Neural progenitor cell (in vitro differentiated cells): Measurements from ENCODE around the gene SLC11A1. TPM values are rescaled to one million over a fixed set of nuclear protein-coding genes. Genes with fewer than 3 reads are reported as not detected.

ENCODE experiments used
- DNase-seq: peaks from one replicate; pipeline ENCODE4 v3.0.0-alpha.2; 2016; ENCODE audit warnings: low spot score
- H2AFZ ChIP-seq: fragments of 200-600 bp; sonication (generic); replicated peaks from 2 replicates; pipeline ENCODE4 v1.6.1; 2016; ENCODE audit warnings: antibody characterized with exemption
- H3F3A ChIP-seq: fragments of 200-600 bp; sonication (generic); 2 replicates; pipeline ENCODE4 v1.6.1; 2016; ENCODE audit warnings: antibody characterized with exemption, low read depth
- H3K27ac ChIP-seq: fragments of 200-600 bp; sonication (generic); 2 replicates; pipeline ENCODE4 v1.5.1; 2016; ENCODE audit warnings: mild to moderate bottlenecking
- H3K27me3 ChIP-seq: fragments of 200-600 bp; sonication (generic); 2 replicates; pipeline ENCODE4 v1.6.1; 2016; ENCODE audit warnings: mild to moderate bottlenecking, moderate library complexity
- H3K36me3 ChIP-seq: fragments of 200-600 bp; sonication (generic); 2 replicates; pipeline ENCODE4 v1.5.1; 2016
- H3K4me1 ChIP-seq: fragments of 200-600 bp; sonication (generic); 2 replicates; pipeline ENCODE4 v1.6.1; 2016; ENCODE audit warnings: mixed run types
- H3K4me2 ChIP-seq: fragments of 200-600 bp; sonication (generic); 2 replicates; pipeline ENCODE4 v1.6.1; 2016
- H3K4me3 ChIP-seq: fragments of 200-600 bp; sonication (generic); 2 replicates; pipeline ENCODE4 v1.5.1; 2016
- H3K79me2 ChIP-seq: fragments of 200-600 bp; sonication (generic); 2 replicates; pipeline ENCODE4 v1.6.1; 2016; ENCODE audit warnings: low read depth
- H3K9ac ChIP-seq: fragments of 200-600 bp; sonication (generic); 2 replicates; pipeline ENCODE4 v1.6.1; 2016
- H3K9me3 ChIP-seq: fragments of 200-600 bp; sonication (generic); 2 replicates; pipeline ENCODE4 v1.5.1; 2016; ENCODE audit warnings: low read depth
- H4K20me1 ChIP-seq: fragments of 200-600 bp; sonication (generic); 2 replicates; pipeline ENCODE4 v1.6.1; 2016; ENCODE audit warnings: low read depth
- H3K27ac Mint-ChIP-seq: 3 replicates; pipeline ENCODE4 v1.8.0; 2021; ENCODE audit warnings: mixed read lengths
- H3K27me3 Mint-ChIP-seq: 2 replicates; pipeline ENCODE4 v1.8.0; 2022; ENCODE audit warnings: low read depth, mild to moderate bottlenecking, inconsistent platforms, moderate library complexity, mixed read lengths; ENCODE audit not compliant: insufficient read depth
- H3K36me3 Mint-ChIP-seq: 3 replicates; pipeline ENCODE4 v1.8.0; 2021; ENCODE audit warnings: mixed read lengths
- H3K4me1 Mint-ChIP-seq: 3 replicates; pipeline ENCODE4 v1.8.0; 2021; ENCODE audit warnings: mixed read lengths
- H3K4me3 Mint-ChIP-seq: 3 replicates; pipeline ENCODE4 v1.8.0; 2021; ENCODE audit warnings: mild to moderate bottlenecking, moderate library complexity, mixed read lengths
- H3K9me3 Mint-ChIP-seq: 3 replicates; pipeline ENCODE4 v1.8.0; 2020; ENCODE audit warnings: mixed read lengths
- CTCF ChIP-seq: fragments of 200-600 bp; sonication (generic); IDR thresholded peaks from 2 replicates; pipeline ENCODE4 v1.5.1; 2017; ENCODE audit warnings: antibody characterized with exemption, mild to moderate bottlenecking
- EZH2 ChIP-seq: fragments of 200-600 bp; sonication (generic); IDR thresholded peaks from 2 replicates; pipeline ENCODE4 v1.6.1; 2017; ENCODE audit warnings: antibody characterized with exemption, mild to moderate bottlenecking, moderate library complexity
- EZH2phosphoT487 ChIP-seq: fragments of 200-600 bp; sonication (generic); IDR thresholded peaks from 2 replicates; pipeline ENCODE4 v1.6.1; 2017; ENCODE audit warnings: antibody characterized with exemption
- total RNA-seq: library from RNA; depleted of rRNA; stranded (reverse); fragments of >200 nt; gene quantifications from 2 replicates; pipeline ENCODE4 v1.2.3, GENCODE V29; 2015; ENCODE audit warnings: low replicate concordance

SLC11A1 gene
- total RNA-seq, 1 donor from 2014 or later = not detected

GRCh38 chr2:218405746-218406208 lies 23.7 kb downstream of the SLC11A1 start:
- peaks cover 10% of the 10 kb centered on the region for H4K20me1 ChIP-seq
- Mint-ChIP-seq H3K4me1 (peaks cover 19% of the 10 kb centered on the region), H3K27me3 (no peaks in the 10 kb centered on the region), H3K9me3 (no peaks in the 10 kb centered on the region), H3K36me3 (peaks cover 10% of the 10 kb centered on the region), H3K27ac (no peak overlapping the region), H3K4me3 (peak overlapping the region; percentile 86)
- H3K9ac ChIP-seq = no peak overlapping the region
- H3K79me2 ChIP-seq = peaks cover 10% of the 10 kb centered on the region
- peak overlapping the region; percentile 81 for H3K4me2 ChIP-seq
- TF ChIP-seq CTCF (no peak), EZH2phosphoT487 (no peak), EZH2 (no peak)
- no peaks in the 10 kb centered on the region for H3K27me3 ChIP-seq
- H3K9me3 ChIP-seq = no peaks in the 10 kb centered on the region
- H2AFZ ChIP-seq = no peak overlapping the region
- H3K27ac ChIP-seq = peak overlapping the region; percentile 18
- H3K4me1 ChIP-seq = peaks cover 18% of the 10 kb centered on the region
- H3F3A ChIP-seq = peaks cover 27% of the 10 kb centered on the region
- no peaks in the 10 kb centered on the region for H3K36me3 ChIP-seq
- peak; percentile 34 for DNase-seq
- H3K4me3 ChIP-seq = peak overlapping the region; percentile 56

GRCh38 chr2:218406209-218406948 lies 24.3 kb downstream of the SLC11A1 start:
- Histone ChIP-seq H3K36me3 (no peaks in the 10 kb centered on the region), H2AFZ (peak overlapping the region; percentile 60), H3K79me2 (peaks cover 4% of the 10 kb centered on the region), H4K20me1 (peaks cover 4% of the 10 kb centered on the region), H3K27me3 (no peaks in the 10 kb centered on the region), H3K4me3 (peak overlapping the region; percentile 56), H3F3A (peaks cover 21% of the 10 kb centered on the region), H3K4me2 (peak overlapping the region; percentile 92), H3K9ac (peak overlapping the region; percentile 34), H3K9me3 (no peaks in the 10 kb centered on the region), H3K27ac (peak overlapping the region; percentile 43), H3K4me1 (peaks cover 13% of the 10 kb centered on the region)
- DNase-seq = peak; percentile 98
- TF ChIP-seq EZH2 = no peak
- peak; percentile 77 for TF ChIP-seq CTCF
- Mint-ChIP-seq H3K27me3 (peaks cover 2% of the 10 kb centered on the region), H3K4me1 (peaks cover 19% of the 10 kb centered on the region), H3K27ac (peak overlapping the region; percentile 93), H3K36me3 (peaks cover 10% of the 10 kb centered on the region), H3K4me3 (peak overlapping the region; percentile 86), H3K9me3 (no peaks in the 10 kb centered on the region)

GRCh38 chr2:218406949-218407618 lies 25.0 kb downstream of the SLC11A1 start:
- TF ChIP-seq EZH2phosphoT487 = no peak
- no peak for TF ChIP-seq CTCF
- no peak for TF ChIP-seq EZH2
- no peaks in the 10 kb centered on the region for H3K36me3 ChIP-seq
- H3K4me3 Mint-ChIP-seq = peak overlapping the region; percentile 86
- peaks cover 2% of the 10 kb centered on the region for H3K27me3 Mint-ChIP-seq
- no peaks in the 10 kb centered on the region for H3K27me3 ChIP-seq
- peak; percentile 8 for DNase-seq
- H3K36me3 Mint-ChIP-seq = peaks cover 10% of the 10 kb centered on the region
- H3K9ac ChIP-seq = peak overlapping the region; percentile 34
- H3F3A ChIP-seq = peaks cover 18% of the 10 kb centered on the region
- H2AFZ ChIP-seq = peak overlapping the region; percentile 60
- no peaks in the 10 kb centered on the region for H3K9me3 Mint-ChIP-seq
- H3K9me3 ChIP-seq = no peaks in the 10 kb centered on the region
- H3K27ac Mint-ChIP-seq = peak overlapping the region; percentile 93
- H3K27ac ChIP-seq = peak overlapping the region; percentile 43
- H3K4me1 ChIP-seq = peaks cover 12% of the 10 kb centered on the region
- peaks cover 19% of the 10 kb centered on the region for H3K4me1 Mint-ChIP-seq
- H3K79me2 ChIP-seq = no peaks in the 10 kb centered on the region
- H3K4me3 ChIP-seq = peak overlapping the region; percentile 56
- no peaks in the 10 kb centered on the region for H4K20me1 ChIP-seq
- peak overlapping the region; percentile 92 for H3K4me2 ChIP-seq
